CD14-positive monocyte (primary cell): Measurements from ENCODE around the gene ARHGAP15. TPM values are rescaled to one million over a fixed set of nuclear protein-coding genes. Genes with fewer than 3 reads are reported as not detected.
A peak's percentile ranks its signal among the peaks of the same experiment; 100 is the strongest.

Experiments
- DNase-seq, 3 donors: peaks; one replicate each; pipeline ENCODE4 v3.0.0-alpha.2; 2011 to 2022
- H2AFZ ChIP-seq: 2 replicates; pipeline ENCODE4 v1.6.0; 2012; ENCODE audit warnings: mild to moderate bottlenecking, low read depth, low read length, inconsistent platforms; ENCODE audit not compliant: insufficient read depth, poor library complexity, severe bottlenecking
- H3K27ac ChIP-seq, 2 donors: 1 replicate in 1 of 2; 2 replicates in 1 of 2; pipeline ENCODE4 v1.5.1; 2012 to 2013; ENCODE audit warnings: low read length in 2 of 2, control low read depth in 1 of 2, inconsistent platforms in 1 of 2, low read depth in 1 of 2, mild to moderate bottlenecking in 1 of 2
- H3K27me3 ChIP-seq, 2 donors: one replicate each; pipeline versions ENCODE4 v1.6.0 to v1.6.1; 2011 to 2013; ENCODE audit warnings: low read length in 2 of 2; ENCODE audit not compliant: control insufficient read depth in 2 of 2, insufficient read depth in 2 of 2
- H3K36me3 ChIP-seq, 2 donors: replicated peaks in 1 of 2; 1 replicate in 1 of 2; 2 replicates in 1 of 2; pipeline versions ENCODE4 v1.5.1 to v1.6.1; 2012 to 2013; ENCODE audit warnings: low read length in 2 of 2, control low read depth in 1 of 2, inconsistent platforms in 1 of 2, mild to moderate bottlenecking in 1 of 2; ENCODE audit not compliant: insufficient read depth in 2 of 2, control insufficient read depth in 1 of 2
- H3K4me1 ChIP-seq, 2 donors: 1 replicate in 1 of 2; 2 replicates in 1 of 2; pipeline versions ENCODE4 v1.5.1 to v1.6.1; 2012 to 2013; ENCODE audit warnings: low read length in 2 of 2, control low read depth in 1 of 2, inconsistent platforms in 1 of 2, mild to moderate bottlenecking in 1 of 2, moderate library complexity in 1 of 2; ENCODE audit not compliant: insufficient read depth in 2 of 2, control insufficient read depth in 1 of 2
- H3K4me2 ChIP-seq: replicated peaks from 2 replicates; pipeline ENCODE3; 2012; ENCODE audit warnings: low read length, moderate library complexity, mild to moderate bottlenecking; ENCODE audit not compliant: poor library complexity, severe bottlenecking; ENCODE audit errors: extremely low read depth
- H3K4me3 ChIP-seq, 3 experiments: fragments of 200-600 bp in 1 of 3; sonication (generic) in 1 of 3; replicated peaks in 1 of 3; 1 replicate in 2 of 3; 2 replicates in 1 of 3; pipeline ENCODE4 v1.5.1; 2011 to 2013; ENCODE audit warnings: low read length in 3 of 3, mild to moderate bottlenecking in 3 of 3, control low read depth in 2 of 3, low read depth in 2 of 3, inconsistent platforms in 1 of 3, moderate library complexity in 1 of 3
- H3K79me2 ChIP-seq: 2 replicates; pipeline ENCODE4 v1.6.0; 2012; ENCODE audit warnings: mild to moderate bottlenecking, control low read depth, inconsistent platforms, low read length, moderate library complexity; ENCODE audit not compliant: insufficient read depth
- H3K9ac ChIP-seq: 2 replicates; pipeline ENCODE4 v1.6.0; 2017; ENCODE audit warnings: low read length, mild to moderate bottlenecking; ENCODE audit not compliant: insufficient read depth, poor library complexity, severe bottlenecking
- H3K9me3 ChIP-seq, 2 donors: replicated peaks in 1 of 2; 1 replicate in 1 of 2; 2 replicates in 1 of 2; pipeline versions ENCODE4 v1.5.1 to v1.6.1; 2012 to 2013; ENCODE audit warnings: low read length in 2 of 2, control low read depth in 1 of 2; ENCODE audit not compliant: control insufficient read depth in 1 of 2, insufficient read depth in 1 of 2
- H4K20me1 ChIP-seq: 2 replicates; pipeline ENCODE4 v1.6.0; 2012; ENCODE audit warnings: mild to moderate bottlenecking, low read length, control low read depth, moderate library complexity; ENCODE audit not compliant: insufficient read depth
- H3K27ac Mint-ChIP-seq, 7 donors: one replicate each; pipeline ENCODE4 v1.8.0; 2020; ENCODE audit warnings: mild to moderate bottlenecking in 7 of 7, mixed read lengths in 7 of 7, moderate library complexity in 6 of 7, inconsistent platforms in 2 of 7
- H3K27me3 Mint-ChIP-seq, 3 donors: one replicate each; pipeline ENCODE4 v1.8.0; 2021 to 2022; ENCODE audit warnings: low read depth in 3 of 3, mild to moderate bottlenecking in 3 of 3, mixed read lengths in 3 of 3, moderate library complexity in 3 of 3, inconsistent platforms in 1 of 3
- H3K36me3 Mint-ChIP-seq, 2 donors: one replicate each; pipeline ENCODE4 v1.8.0; 2020; ENCODE audit warnings: mixed read lengths in 2 of 2, inconsistent platforms in 1 of 2, mild to moderate bottlenecking in 1 of 2
- H3K4me1 Mint-ChIP-seq: one replicate; pipeline ENCODE4 v1.8.0; 2020; ENCODE audit warnings: mild to moderate bottlenecking, mixed read lengths
- H3K4me3 Mint-ChIP-seq, 2 donors: one replicate each; pipeline ENCODE4 v1.8.0; 2020; ENCODE audit warnings: mild to moderate bottlenecking in 2 of 2, mixed read lengths in 2 of 2, moderate library complexity in 1 of 2
- H3K9me3 Mint-ChIP-seq, 7 donors: one replicate each; pipeline ENCODE4 v1.8.0; 2020 to 2022; ENCODE audit warnings: mixed read lengths in 7 of 7, mild to moderate bottlenecking in 6 of 7, moderate library complexity in 6 of 7, inconsistent platforms in 2 of 7
- CTCF ChIP-seq: fragments of 200-600 bp; IDR thresholded peaks from one replicate; pipeline ENCODE4 v1.8.0; 2022; ENCODE audit warnings: antibody characterized with exemption, mild to moderate bottlenecking
- WGBS: methylation state at CpG from one replicate; pipeline ENCODE4 v1.1.5; 2013; ENCODE audit warnings: missing lambda C conversion rate; ENCODE audit not compliant: insufficient coverage; 5-methylcytosine and 5-hydroxymethylcytosine counted together
- intact Hi-C, 2 donors: fragments of 100-400 bp; cut with micrococcal nuclease; formaldehyde crosslinking; loops; one replicate each; pipeline versions ENCODE4 v1.15.0 to v1.15.1; 2023
- polyA plus RNA-seq, 3 donors: library from polyadenylated mRNA; depleted of rRNA in 1 of 3; unstranded in 2 of 3; stranded (reverse) in 1 of 3; fragments of 300-500 nt in 2 of 3; fragments of >200 nt in 1 of 3; fragmentation: Illumina TruSeq in 2 of 3; gene quantifications; 1 replicate in 2 of 3; 2 replicates in 1 of 3; pipeline ENCODE4 v1.2.3, GENCODE V29; 2012 to 2021

Gene ARHGAP15
- polyA plus RNA-seq, 3 donors = 35.4 to 50.9 (median 50.7) TPM

DNA sequence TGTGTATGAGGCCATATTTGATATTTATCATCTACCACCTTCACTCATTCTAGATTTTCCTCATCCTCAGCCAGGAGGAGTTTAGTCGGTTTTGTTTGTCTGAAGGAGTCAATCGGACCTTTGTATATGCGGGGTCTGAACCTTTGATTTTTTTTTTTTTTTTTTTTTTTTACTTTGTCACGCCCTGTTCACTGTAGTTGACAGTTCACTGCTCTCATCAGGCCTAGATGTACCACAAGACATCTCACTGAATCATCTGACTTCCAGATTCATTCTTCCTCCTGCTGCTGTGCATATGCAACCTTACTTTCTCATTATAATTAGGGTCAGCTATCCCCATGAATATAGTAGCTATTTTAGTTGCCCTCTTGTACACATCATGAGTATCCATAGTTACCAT is 133.2 kb downstream of the ARHGAP15 start:
- no peak for TF ChIP-seq CTCF
- H3K27ac Mint-ChIP-seq = peak overlapping the region; percentile 87 to 98 (median 92)
- H3K4me3 Mint-ChIP-seq = no peak overlapping the region
- peaks cover 0 to 2% (median 0%) of the 10 kb centered on the region in 3 donors for H3K27me3 Mint-ChIP-seq
- Histone ChIP-seq H2AFZ (no peak overlapping the region), H3K4me3 (peak overlapping the region in 1 of 3 experiments; percentile 22), H3K79me2 (peaks cover 60% of the 10 kb centered on the region), H3K4me1 (peaks cover 37 to 44% of the 10 kb centered on the region in 2 donors), H3K36me3 (peaks cover 2 to 7% of the 10 kb centered on the region in 2 donors), H4K20me1 (peaks cover 14% of the 10 kb centered on the region), H3K27me3 (no peaks in the 10 kb centered on the region), H3K9ac (no peak overlapping the region), H3K27ac (peak overlapping the region; percentile 57 to 85), H3K9me3 (no peaks in the 10 kb centered on the region), H3K4me2 (peak overlapping the region; percentile 37)
- peaks cover 3 to 14% of the 10 kb centered on the region in 2 donors for H3K36me3 Mint-ChIP-seq
- intact Hi-C loops = loop anchor here in 1 of 2 donors (10.0 kb wide), 1 partner anchor 228 kb away; no protein-coding TSS in a partner anchor
- no CpG with 5 or more reads among the region's 4 CpGs for WGBS
- peaks cover 39% of the 10 kb centered on the region for H3K4me1 Mint-ChIP-seq
- peak; percentile 35 to 43 (median 42) for DNase-seq
- H3K9me3 Mint-ChIP-seq = peaks cover 0 to 2% (median 0%) of the 10 kb centered on the region in 7 donors

- intact Hi-C loops = loop anchor here in 1 of 2 donors (10.0 kb wide), 1 partner anchor 228 kb away; no protein-coding TSS in a partner anchor
- no CpG with 5 or more reads among the region's 2 CpGs for WGBS
- peak overlapping the region; percentile 25 for H3K4me2 ChIP-seq
- H3K9ac ChIP-seq = no peak overlapping the region
- peaks cover 2 to 7% of the 10 kb centered on the region in 2 donors for H3K36me3 ChIP-seq
- Mint-ChIP-seq H3K4me3 (no peak overlapping the region), H3K27me3 (peaks cover 0 to 2% (median 0%) of the 10 kb centered on the region in 3 donors), H3K4me1 (peaks cover 36% of the 10 kb centered on the region), H3K9me3 (peaks cover 0 to 2% (median 0%) of the 10 kb centered on the region in 7 donors), H3K36me3 (peaks cover 3 to 12% of the 10 kb centered on the region in 2 donors), H3K27ac (peak overlapping the region; percentile 87 to 98 (median 92))
- peak; percentile 70 to 88 (median 75) for DNase-seq
- no peak overlapping the region for H2AFZ ChIP-seq
- no peaks in the 10 kb centered on the region for H3K9me3 ChIP-seq
- H3K79me2 ChIP-seq = peaks cover 57% of the 10 kb centered on the region
- H3K4me1 ChIP-seq = peaks cover 36 to 44% of the 10 kb centered on the region in 2 donors
- H3K4me3 ChIP-seq = peak overlapping the region in 1 of 3 experiments; percentile 22
- H3K27ac ChIP-seq = peak overlapping the region in 1 of 2 donors; percentile 85
- TF ChIP-seq CTCF = no peak
- no peaks in the 10 kb centered on the region for H3K27me3 ChIP-seq
- peaks cover 14% of the 10 kb centered on the region for H4K20me1 ChIP-seq
Measured at GRCh38 chr2:143263066-143263625, 133.9 kb downstream of the ARHGAP15 start.
